NCI-H1092 (cell line): Measurements from ENCODE around the gene TMEM51.
A peak's percentile ranks its signal among the peaks of the same experiment; 100 is the strongest.

Source experiments
- DNase-seq: peaks from one replicate; lab custom pipeline; 2025; lab: John Stamatoyannopoulos, UW

Gene TMEM51

DNA sequence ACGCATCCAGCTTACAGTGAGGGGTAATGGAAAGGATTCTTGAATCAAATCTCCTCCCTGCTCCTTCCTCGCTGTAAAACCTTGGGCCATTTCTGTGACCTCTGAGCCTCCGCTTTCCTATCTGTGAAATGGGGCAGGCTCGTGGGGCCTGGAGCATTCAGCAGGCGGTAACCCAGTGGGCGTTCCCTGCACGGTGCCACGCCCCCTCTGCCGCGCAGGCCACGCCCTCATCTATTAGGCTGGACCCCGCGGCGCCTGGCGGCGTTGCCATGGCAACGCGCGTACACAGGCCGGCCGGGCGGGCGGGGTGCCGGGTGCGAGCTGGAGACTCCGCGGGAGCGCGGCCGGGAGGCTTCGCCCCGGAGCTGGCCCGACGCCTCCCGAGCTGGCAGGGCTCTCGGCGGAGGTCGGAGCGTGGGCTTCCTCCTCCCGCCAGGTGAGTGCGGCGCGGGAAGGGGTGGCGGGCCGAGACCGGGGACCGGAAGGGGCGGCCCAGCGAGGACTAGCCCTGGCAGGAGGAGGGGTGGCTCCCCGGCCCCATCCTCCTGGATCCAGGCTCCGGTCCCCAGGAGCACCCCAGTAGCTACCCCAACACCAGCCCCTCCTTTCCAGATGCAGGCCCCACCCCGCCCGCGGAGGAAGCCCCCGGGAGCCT is 93.5 kb downstream of the TMEM51 start, which contains the start of gene FHAD1:
Gene FHAD1, plus strand, starts transcription at position 264 of the 655 bp plus-strand sequence. CDS start 4,562 bp downstream, outside the sequence.
- peak; percentile 65 for DNase-seq

DNA sequence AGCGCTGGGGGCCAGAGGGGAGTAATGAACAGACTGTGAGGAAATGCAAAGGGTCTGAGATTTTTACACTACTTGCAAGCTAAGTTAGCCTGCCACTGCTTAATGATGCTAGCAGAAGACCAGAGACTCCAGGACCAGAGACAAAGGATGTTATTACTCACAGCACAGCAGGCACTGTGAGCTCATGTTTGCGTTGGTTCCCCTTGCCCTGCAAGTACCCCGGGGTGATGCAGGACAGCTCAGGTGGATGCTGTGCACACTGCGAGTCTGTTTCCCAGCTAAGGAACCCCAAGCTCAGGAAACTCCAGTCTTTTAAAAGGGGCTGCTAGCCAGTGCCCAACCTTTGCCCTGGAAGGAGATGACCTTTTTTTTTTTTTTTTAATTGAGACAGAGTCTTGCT is 94.7 kb downstream of the TMEM51 start:
- DNase-seq, result no peak

DNA sequence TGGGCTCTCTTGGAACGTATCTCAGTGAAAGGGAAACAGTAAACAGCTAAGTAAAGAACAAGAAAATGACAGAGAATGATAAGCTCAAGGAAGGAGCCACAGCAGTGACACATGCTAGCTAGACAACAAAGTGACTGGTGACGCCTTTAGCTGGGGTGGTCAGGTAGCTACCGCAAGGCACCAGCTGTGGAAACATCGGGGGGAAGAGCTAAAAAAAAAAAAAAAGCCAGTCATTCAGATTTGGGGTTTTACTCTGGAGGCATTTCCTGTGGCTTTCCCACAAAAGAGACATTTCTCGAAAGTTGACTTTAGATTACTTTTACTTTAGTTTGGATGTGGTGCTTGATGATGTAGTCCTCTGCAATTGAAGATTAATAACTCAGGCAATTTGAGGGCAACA is 95.5 kb downstream of the TMEM51 start:
- DNase-seq, result no peak

DNA sequence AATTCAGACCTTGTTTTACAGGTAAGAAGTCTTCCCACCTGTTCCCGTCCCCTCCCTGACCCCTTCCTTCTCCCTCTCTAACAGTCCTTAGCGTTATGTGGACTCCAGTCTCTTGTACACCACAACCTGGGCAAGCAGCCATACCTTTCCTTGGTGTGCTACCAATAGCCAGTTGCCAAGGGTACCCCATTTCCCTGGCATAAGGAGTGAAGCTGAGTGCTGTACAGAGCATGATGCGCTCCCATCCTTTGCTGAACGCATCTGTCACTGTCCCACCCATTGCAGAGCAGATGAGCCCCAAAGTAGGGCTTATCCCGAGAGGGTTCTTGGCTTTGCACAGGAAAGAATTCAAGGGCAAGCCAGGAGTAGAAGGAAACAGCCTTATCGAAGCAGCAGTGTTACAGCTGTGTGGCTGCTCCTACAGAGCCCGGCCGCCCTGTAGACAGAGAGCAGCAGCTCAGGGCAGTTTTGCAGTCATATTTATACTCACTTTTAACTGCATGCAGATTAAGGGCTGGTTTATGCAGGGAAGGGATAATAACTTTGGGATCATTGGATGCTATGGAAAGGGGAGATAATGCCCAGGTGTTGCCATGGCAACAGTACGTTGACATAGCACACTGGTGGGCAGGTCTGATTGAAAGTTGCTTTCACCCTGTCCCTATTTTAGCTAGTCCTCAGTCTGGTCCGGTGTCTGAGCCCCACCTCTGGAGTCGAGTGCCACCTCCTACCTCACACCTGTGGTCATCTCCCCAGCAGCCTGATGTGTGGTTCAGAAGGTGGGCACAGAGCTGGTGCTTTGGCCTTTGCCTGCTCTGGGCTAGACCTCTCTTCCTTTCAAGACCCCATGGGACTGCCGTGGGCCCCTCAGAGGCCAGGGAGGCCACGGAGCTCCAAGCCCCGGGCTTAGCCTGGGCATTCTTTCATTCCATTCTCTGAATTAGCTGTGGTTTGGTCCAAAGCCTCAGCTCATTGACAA is 98.6 kb downstream of the TMEM51 start:
- DNase-seq, result no peak

DNA sequence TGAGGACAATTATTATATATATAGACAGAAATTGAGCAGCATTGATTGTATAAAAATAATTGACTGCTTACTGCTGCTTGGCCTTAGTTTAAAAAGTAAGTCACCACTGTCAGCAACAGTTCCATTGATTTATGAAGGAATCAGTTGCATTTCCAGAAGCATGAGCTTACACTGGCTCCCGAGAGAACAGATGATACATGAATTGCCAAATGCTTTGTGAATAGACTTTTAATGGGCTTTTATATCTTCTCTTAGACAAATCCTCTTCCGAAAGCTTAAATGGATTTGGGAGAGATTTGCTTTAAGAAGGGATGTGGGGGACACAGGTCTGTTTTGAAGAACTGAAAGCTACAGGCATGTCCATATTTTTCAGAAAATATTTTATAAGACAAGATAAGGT is 101.0 kb downstream of the TMEM51 start:
- no peak for DNase-seq

DNA sequence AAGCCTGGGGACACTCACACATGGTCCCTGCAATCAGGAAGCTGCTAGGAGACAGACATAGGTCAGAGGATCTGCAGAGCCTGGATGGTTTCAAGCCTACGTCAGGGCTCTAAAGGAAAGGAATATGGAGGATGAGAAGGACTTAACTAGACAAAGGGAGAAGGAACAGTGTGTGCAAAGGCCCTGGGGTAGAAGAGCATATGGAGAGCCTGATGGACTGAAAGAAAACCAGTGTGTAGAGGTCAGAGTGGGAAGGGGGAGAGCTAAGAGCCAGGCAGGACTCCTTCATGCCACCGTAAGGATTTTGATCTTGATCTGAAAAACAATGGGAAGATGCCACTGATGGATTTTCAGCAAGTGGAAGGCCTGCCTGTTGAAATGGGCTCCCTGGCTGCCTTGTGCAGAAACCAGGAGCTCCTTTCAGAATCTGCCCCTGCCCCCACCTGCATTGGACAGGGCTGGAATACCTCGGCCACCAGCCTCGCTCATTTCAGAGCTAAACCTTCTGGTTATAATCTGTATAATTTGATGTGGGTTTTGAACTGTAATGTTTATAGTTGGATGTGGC is 102.1 kb downstream of the TMEM51 start:
- no peak for DNase-seq

DNA sequence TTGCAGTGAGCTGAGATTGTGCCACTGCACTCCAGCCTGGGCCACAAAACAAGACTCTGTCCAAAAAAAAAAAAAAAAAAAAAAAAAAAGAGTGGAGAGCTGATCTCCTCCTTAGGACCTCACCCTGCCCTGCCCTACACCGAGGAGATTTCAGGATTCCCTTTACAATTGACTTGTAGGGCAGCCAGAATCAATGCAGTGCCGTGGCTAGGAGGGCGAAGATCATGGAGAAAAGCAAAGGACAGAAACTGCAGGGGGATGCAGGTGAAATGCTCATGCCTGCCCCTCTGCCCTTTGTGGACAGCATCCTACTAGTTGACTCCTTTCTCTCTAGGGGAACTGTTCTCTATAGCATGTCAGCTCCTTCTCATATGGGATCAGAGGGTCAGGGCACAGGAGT is 103.0 kb downstream of the TMEM51 start:
- DNase-seq, result no peak

DNA sequence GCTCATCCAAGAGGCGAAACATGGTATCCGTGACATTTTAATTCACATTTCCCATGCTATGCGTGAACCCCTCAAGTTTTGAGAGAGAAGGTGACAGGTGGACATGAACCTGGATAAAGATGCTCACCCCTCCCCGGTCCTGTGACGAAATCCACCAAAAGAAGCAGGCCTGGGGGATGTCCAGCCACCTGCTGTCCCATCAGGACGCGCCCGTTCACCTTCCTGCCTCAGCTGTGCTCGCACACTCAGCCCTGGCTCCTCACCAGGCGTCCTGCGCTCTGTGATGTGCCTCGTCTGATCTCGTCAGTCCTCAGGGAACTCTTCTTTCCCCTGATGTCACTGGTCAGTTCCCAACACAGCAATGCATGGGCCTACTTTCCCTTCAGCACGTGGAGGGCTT is 103.8 kb downstream of the TMEM51 start:
- DNase-seq, result no peak

DNA sequence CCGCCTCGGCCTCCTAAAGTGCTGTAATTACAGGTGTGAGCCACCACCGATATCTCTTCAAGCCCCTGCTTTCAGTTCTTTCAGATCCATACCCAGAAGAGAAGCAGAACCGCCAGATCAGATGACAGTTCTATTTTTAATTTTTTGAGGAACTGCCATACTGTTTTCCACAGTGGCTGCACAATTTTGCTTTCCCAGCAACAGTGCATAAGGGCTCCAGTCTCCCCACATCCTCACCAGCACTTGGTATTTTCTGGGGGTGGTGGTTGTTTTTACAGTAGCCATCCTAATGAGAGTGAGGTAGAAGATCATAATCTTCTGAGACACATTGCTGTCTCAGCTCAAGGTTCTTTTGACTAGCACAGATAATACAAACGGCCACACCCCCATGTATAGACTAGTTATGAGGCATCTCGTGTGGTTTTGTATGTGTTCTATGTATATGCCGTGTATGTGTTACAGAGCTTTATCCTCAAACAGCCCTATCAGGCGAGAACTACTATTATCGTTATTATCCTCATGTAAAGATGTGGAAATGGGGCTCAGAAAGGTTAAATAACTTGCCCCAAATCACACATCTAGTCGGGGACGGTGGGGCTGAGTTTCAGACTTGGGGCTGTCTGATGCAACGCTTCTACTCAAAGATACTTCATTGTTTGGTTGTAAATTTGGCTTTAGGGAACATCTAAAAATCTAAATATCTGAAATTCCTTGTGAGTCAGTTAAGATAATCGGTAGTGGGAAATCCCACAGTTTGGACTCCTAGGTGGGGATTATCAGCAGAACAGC is 105.5 kb downstream of the TMEM51 start:
- no peak for DNase-seq

DNA sequence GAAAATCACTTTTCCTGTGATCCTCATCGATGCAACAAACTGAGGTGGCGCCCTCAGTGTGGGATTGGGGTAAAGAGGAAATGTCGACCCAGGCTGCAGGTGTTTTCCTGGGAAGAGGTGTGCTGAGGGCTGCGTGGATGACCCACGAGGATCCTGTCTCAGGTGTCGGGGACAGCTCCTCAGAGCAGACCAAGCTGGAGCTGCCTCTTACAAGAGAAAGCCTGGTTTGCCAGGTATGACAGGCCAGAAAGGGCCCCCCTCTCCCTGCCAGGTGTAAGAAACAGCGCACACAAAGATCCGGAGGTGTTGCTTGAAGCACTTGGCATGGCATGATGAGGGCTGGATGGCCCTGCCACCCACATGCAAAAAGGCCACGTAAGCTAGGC is 106.1 kb downstream of the TMEM51 start:
- DNase-seq, result no peak

DNA sequence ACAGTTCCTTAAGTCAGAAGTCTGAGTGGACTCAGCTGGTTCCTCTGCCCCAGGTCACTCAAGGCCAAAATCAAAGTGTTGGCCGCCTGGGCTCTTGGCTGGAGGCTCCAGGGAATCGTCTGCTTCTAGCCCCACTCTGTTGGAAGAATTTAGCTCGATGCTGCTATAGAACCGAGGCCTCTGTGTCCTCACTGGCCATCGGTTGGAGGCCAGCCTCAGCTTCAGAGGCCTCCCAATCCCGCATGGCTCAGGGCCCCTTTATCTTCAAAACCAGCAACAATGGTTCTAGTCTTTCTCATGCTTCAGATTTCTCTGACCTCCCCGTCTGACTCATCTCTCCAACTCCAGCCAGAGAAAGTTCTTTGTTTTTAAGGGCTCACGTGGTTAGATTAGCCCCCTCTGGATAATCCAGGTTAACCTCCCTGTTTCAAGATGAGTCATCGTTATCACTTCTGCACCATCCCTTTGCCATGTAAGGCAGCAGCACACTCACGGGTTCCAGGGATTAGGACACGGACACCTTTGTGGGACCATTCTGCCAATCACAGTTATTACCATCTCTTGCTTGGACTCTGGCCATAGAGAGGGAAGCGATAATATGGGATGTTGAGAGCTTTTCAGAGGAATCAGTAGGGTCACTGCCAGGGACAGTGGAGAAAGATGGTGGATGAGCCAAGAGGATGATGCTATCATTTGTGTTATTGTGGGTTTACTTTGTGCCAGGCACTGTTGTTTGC is 107.0 kb downstream of the TMEM51 start:
- DNase-seq, result no peak

DNA sequence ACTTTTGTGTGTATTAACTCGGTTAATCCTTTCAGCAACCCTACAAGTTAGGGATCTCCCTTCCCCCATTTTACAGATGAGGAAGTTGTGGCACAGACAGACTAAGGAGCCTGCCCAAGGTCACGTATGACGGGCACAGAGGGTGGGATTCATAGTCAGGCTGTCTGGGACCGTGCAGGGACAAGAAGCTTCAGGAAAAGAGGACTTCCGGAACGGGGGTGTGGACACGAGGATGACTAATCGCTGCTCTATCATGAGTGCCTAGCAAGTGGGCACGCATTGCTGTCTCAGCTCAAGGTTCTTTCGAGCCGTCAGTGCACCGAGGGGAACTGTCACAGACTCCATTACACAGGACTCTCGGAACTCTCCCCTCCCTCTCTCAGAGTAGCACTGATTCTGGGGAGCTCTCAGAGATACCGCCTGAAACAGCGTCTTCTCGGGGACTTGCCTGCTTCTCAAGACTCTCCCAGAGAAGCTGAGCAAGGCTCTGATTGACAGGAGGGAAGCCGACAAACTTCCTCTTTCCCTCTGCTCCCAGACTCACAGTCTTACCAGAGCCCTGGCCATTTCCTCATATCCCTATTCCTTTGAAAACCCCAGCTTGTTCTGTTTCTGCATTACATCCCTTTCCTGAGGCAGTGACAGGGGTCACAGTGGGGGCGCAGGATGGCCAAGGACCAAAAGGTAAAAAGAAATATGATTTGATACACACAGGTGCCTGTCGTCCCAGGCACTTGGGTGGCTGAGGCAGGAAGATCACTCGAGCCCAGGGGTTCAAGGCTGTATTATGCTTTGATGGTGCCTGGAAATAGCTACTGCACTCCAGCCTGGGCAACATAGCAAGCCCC is 107.8 kb downstream of the TMEM51 start:
- no peak for DNase-seq

DNA sequence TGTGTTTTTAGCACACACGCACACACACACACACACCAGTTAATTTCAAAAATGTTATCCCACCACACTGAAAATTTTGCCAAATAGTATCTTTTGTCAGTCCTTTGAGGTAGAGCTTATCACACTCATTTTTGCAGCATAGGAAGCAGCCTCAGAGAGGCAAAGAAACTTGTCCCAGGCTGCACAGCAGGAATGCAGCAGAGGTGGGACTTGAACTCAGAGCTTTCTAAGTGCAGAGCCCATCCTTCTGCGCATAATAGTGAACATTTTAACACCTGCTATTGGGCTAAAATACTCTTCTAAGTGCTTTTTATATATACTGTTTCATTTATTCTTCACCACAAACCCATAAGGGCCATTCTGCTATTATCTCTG is 108.4 kb downstream of the TMEM51 start:
- no peak for DNase-seq

DNA sequence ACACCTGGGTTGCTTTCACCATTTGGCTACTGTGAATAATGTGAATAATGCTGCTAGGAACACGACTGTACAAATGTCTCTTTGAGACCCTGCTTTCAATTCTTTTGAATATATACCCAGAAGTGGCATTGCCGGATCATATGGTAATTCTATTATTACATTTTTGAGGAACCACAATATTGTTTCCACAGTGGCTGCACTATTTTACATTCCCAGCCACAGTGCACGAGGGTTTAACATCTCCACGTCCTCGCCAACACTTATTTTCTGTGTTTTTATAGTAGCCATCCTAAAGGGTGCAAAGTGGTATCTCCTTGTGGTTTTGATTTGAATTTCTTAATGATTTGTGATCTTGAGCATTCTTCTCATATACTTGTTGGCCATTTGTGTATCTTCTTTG is 109.2 kb downstream of the TMEM51 start:
- DNase-seq, result no peak

DNA sequence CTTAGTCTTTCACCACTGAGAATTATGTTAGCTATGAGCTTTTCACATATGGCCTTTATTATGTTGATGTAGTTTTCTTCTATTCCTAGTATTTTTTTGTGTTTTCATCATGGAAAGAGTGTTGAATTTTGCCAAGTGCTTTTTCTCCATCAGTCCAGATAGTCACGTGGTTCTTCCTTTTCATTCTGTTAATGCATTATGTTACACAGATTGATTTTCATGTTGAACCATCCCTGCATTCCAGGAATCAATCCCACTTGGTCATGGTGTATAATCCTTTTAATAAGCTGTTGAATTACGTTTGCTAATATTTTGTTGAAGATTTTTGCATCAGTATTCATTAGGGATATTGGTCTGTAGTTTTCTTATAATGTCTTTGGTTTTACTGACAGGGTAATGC is 111.2 kb downstream of the TMEM51 start:
- DNase-seq, result no peak
